Activated CD8-positive, alpha-beta memory T cell treated with anti-CD3 and anti-CD28 coated beads, Interleukin-2, amount 10 ng/mL, durations not matched to agents 7 days and 5 days (primary cell): ENCODE measurements around the gene ARHGEF26. TPM values are rescaled to one million over a fixed set of nuclear protein-coding genes. Genes with fewer than 3 reads are reported as not detected.

ENCODE experiments used
- ATAC-seq: fragments of 150-1000 bp; cut with Tn5 transposase; one replicate; pipeline ENCODE4 v1.10.0; 2021; ENCODE audit warnings: moderate library complexity
- CTCF ChIA-PET: fragments of 350-600 bp; sonication (Branson Sonifier 250); formaldehyde crosslinking; loops from one replicate; lab custom pipeline; 2021; ENCODE audit warnings: antibody characterized with exemption; lab: Charles Lee
- DNase-seq: peaks from one replicate; pipeline ENCODE4 v3.0.0-alpha.2; 2020
- H3K27ac Mint-ChIP-seq: one replicate; pipeline ENCODE4 v1.8.0; 2021; ENCODE audit warnings: mild to moderate bottlenecking, mixed read lengths
- H3K27me3 Mint-ChIP-seq: one replicate; pipeline ENCODE4 v1.8.0; 2021; ENCODE audit warnings: mixed read lengths
- H3K36me3 Mint-ChIP-seq: one replicate; pipeline ENCODE4 v1.8.0; 2021; ENCODE audit warnings: mild to moderate bottlenecking, mixed read lengths
- H3K4me1 Mint-ChIP-seq: one replicate; pipeline ENCODE4 v1.8.0; 2021; ENCODE audit warnings: mixed read lengths
- H3K4me3 Mint-ChIP-seq: one replicate; pipeline ENCODE4 v1.8.0; 2021; ENCODE audit warnings: mild to moderate bottlenecking, moderate library complexity, mixed read lengths
- H3K9me3 Mint-ChIP-seq: one replicate; pipeline ENCODE4 v1.8.0; 2022; ENCODE audit warnings: low read depth, mixed read lengths
- total RNA-seq, 2 experiments: library from RNA; stranded (reverse); gene quantifications; one replicate each; pipeline ENCODE4 v1.2.3, GENCODE V29; 2021

Gene ARHGEF26
- total RNA-seq, 2 experiments from 2014 or later, result 0.09 to 0.23 TPM

DNA sequence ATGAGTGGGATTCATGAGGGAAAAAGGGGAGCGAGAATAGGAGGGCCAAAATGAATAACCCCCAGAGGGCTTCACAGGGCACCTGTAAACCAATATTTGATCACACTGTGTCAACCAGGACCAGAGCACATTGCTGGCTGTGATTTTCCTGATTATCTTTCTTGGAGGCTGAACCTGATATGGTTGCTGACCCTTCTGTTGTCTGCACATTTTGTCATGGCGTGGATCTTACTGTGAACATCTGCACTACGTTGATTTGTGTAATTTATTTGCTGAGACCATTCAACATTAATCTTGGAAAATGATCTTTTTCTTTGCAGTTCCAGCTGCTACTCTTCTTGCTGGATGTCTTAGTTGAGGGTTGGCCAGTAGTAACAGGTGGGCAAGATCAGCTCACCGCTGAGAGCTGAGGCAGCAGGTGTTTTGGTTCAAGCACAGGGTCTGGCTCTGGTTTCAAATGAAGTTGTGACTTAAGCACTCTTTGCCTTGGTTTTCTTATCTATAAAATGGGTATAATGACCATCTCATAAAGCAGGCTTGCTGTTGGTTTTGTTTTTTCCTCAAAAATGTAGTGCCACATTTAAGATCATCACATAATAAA lies 61.2 kb downstream of the ARHGEF26 start:
- ATAC-seq, result no peak
- no peak for DNase-seq
- CTCF ChIA-PET, result no interaction called here
- no peak overlapping the region for H3K27ac Mint-ChIP-seq
- peaks cover 2% of the 10 kb centered on the region for H3K27me3 Mint-ChIP-seq
- H3K9me3 Mint-ChIP-seq, result no peaks in the 10 kb centered on the region
- no peaks in the 10 kb centered on the region for H3K4me1 Mint-ChIP-seq
- H3K4me3 Mint-ChIP-seq, result no peak overlapping the region
- H3K36me3 Mint-ChIP-seq, result no peaks in the 10 kb centered on the region

DNA sequence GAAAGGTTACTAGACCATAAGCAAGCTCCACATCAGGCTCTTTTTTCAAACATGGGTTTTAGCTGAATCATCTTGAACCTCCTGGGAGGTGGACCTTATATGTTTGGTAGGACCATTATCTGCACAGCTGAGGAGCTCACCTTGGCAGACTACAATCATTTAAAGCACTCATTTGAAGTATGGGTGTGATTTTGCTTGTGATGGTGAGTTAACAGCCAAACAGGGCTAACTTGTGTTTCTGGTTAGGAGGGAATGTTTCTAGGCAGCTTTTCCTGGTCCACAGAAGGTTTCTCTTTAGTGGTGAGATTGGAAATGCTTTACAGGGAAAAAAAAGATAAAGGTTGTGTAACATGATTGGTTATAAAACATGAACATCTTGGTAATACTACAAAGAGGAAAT lies 61.8 kb downstream of the ARHGEF26 start:
- ATAC-seq (no peak), DNase-seq (no peak)
- Mint-ChIP-seq H3K27ac (no peak overlapping the region), H3K9me3 (no peaks in the 10 kb centered on the region), H3K4me1 (no peaks in the 10 kb centered on the region), H3K4me3 (no peak overlapping the region), H3K27me3 (peaks cover 2% of the 10 kb centered on the region), H3K36me3 (no peaks in the 10 kb centered on the region)
- CTCF ChIA-PET, result no interaction called here

DNA sequence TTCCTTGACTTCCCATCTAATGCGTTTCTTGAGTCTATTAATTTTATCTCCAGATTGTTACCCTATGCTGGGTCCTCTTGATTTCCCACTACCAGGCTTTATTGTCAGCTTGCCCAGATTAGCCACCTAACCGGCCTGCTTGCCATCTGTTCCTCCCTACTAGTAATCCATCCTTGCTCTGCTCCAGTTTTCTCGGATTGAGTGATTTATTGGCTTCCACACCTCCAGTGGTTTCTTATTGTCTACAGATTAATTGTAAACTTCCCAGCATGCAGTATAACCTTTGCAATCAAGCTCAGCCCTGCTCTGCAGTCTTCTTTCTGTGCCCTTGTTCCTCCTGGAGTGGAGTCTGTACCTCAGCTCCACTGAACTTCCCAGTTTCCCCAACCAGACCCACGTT lies 63.4 kb downstream of the ARHGEF26 start:
- Mint-ChIP-seq H3K27ac (no peak overlapping the region), H3K4me1 (no peaks in the 10 kb centered on the region), H3K27me3 (peaks cover 2% of the 10 kb centered on the region), H3K4me3 (no peak overlapping the region), H3K9me3 (no peaks in the 10 kb centered on the region), H3K36me3 (no peaks in the 10 kb centered on the region)
- ATAC-seq (no peak), DNase-seq (no peak)
- CTCF ChIA-PET, result no interaction called here

DNA sequence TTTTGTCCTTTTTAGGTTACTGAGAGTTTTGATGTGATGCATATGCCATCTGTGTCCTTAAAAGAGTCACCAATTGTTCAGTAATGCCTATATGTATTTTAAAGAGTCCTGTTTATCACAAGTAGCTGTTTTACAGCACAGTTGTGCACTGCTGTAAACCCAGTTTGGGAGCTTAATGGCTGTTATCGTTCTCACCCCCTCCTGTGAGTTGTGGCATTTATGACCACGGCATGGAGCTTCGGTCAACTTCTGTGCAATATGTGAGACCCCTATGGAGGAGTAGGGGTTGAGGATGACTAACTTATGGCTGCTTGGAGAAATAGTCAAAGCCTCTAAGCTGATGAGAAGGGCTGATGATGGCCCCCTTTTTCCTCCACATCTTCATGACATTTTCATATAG lies 67.2 kb downstream of the ARHGEF26 start:
- Mint-ChIP-seq H3K9me3 (no peaks in the 10 kb centered on the region), H3K27ac (no peak overlapping the region), H3K27me3 (peaks cover 2% of the 10 kb centered on the region), H3K4me1 (no peaks in the 10 kb centered on the region), H3K36me3 (no peaks in the 10 kb centered on the region), H3K4me3 (no peak overlapping the region)
- CTCF ChIA-PET, result interaction anchor here (0.7 kb wide), 1 partner anchor 141 kb away, joined by 3 read pairs; no protein-coding TSS in a partner anchor
- DNase-seq (no peak), ATAC-seq (no peak)

DNA sequence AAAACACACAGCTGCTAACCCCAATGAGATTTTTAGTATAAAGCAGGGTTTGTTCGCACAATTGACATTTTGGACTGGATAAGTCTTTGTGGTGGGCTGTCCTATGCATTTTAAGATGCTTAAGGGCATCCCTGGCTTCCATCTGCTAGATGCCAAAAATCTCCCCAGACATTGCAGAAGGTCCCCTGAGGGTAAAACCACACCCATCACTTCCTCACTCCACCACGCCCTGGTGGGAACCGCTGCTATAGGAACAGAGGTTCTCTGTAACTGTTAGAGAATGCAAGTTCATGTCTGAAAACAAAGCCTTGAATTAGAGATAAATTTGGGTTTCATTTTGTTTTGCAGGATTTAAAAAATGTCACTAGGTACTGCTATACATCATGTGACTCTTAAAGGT lies 67.7 kb downstream of the ARHGEF26 start:
- Mint-ChIP-seq H3K9me3 (no peaks in the 10 kb centered on the region), H3K27ac (no peak overlapping the region), H3K4me3 (no peak overlapping the region), H3K36me3 (no peaks in the 10 kb centered on the region), H3K4me1 (no peaks in the 10 kb centered on the region), H3K27me3 (peaks cover 2% of the 10 kb centered on the region)
- ATAC-seq (no peak), DNase-seq (no peak)
- CTCF ChIA-PET, result interaction anchor here (0.7 kb wide), 1 partner anchor 142 kb away, joined by 3 read pairs; no protein-coding TSS in a partner anchor

DNA sequence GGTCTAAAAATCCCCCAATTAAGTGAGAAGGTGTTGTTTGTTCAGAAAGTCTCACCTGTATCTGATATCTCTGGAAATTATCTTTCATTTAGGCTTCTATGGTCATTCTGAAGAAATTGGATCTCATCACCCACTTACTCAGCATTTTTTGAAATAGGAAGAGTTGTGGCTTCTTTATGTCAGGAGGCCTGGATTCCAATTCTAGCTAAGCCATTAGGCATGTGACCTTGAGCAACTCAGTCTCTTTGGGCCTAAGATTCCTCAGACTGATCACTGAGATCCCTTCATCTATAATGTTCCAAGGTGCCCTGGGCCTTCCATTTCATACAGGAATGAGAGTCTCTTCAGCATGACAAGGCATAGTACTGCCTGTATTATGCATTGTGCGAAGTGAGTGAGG lies 70.3 kb downstream of the ARHGEF26 start:
- no peak overlapping the region for H3K4me3 Mint-ChIP-seq

DNA sequence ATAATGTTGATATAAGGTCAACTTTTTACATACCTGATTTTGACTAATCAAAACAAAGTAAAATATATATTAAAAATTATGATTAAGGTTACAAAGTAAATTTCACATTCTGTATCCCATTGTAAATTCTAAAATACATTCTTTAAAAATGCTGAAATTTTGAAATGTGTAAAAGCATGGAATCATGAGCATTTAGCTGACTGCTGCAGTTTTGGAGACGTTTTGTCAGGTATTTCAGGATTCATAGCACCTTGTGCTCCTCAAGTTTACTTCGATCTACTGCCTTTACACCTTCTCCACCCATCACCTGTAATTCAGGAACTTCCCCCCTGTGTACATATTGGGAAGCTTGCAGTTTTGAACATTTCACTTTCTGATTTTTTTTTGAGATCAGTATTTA lies 71.0 kb downstream of the ARHGEF26 start:
- DNase-seq (no peak), ATAC-seq (no peak)
- Mint-ChIP-seq H3K4me3 (no peak overlapping the region), H3K27me3 (no peaks in the 10 kb centered on the region), H3K9me3 (no peaks in the 10 kb centered on the region), H3K36me3 (no peaks in the 10 kb centered on the region), H3K27ac (no peak overlapping the region), H3K4me1 (no peaks in the 10 kb centered on the region)
- CTCF ChIA-PET, result no interaction called here

More for the DNA sequence above, 70.3 kb downstream of the ARHGEF26 start:
- Mint-ChIP-seq H3K9me3 (no peaks in the 10 kb centered on the region), H3K27me3 (no peaks in the 10 kb centered on the region), H3K4me1 (no peaks in the 10 kb centered on the region), H3K27ac (no peak overlapping the region), H3K36me3 (no peaks in the 10 kb centered on the region)
- ATAC-seq (no peak), DNase-seq (no peak)
- CTCF ChIA-PET, result no interaction called here

DNA sequence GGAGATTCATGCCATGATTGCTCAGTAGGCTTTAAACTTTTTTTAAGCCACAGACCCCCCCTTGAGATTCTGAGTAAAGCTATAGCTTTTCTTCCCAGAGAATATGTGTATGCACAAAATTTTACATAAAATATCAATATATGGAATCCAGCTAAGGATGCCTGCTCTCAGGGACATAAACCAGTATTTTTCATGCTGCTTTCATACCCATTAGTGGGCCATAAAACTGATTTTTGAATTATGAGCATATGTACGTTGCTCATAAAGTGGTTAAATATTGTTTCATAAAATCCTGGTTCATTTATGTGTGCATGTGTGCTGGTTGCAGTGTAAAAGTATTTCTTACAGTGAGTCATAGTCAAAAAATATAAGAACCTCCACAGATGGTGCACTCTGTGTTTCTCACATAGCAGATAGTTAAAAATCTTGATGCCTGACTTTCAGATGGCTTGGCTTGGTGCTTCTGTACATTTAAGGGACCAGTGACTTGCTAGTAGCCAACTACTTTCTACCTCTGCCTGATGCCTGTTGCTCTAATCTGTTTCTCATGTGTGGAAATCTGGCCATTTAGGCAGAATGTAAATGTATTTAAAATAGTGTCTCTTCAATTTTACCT lies 71.9 kb downstream of the ARHGEF26 start:
- CTCF ChIA-PET, result no interaction called here
- no peaks in the 10 kb centered on the region for H3K4me1 Mint-ChIP-seq
- ATAC-seq, result no peak
- no peak overlapping the region for H3K4me3 Mint-ChIP-seq
- DNase-seq, result no peak
- no peaks in the 10 kb centered on the region for H3K36me3 Mint-ChIP-seq
- H3K27me3 Mint-ChIP-seq, result peaks cover 5% of the 10 kb centered on the region
- H3K27ac Mint-ChIP-seq, result no peak overlapping the region
- H3K9me3 Mint-ChIP-seq, result no peaks in the 10 kb centered on the region

DNA sequence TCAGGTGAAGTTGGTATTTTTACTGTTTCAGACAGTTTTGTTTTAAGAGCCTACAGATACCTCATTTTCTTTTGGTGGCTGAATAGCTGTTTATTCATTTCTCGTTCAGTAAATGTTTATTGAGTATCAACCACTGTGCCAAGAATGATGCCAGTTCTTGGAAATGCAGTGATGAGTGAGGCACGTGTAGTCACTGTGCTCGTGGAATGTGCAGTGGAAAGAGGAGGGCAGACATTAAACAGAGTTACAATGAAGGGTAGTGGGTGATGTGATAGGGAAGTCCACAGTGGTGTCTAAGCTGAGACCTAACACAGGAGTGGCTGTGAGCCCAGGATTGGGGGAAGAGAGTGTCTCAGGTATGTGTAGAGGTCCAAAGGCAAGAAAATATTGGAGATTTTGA lies 73.7 kb downstream of the ARHGEF26 start:
- Mint-ChIP-seq H3K27me3 (peaks cover 6% of the 10 kb centered on the region), H3K4me1 (no peaks in the 10 kb centered on the region), H3K36me3 (no peaks in the 10 kb centered on the region), H3K9me3 (no peaks in the 10 kb centered on the region), H3K4me3 (no peak overlapping the region), H3K27ac (no peak overlapping the region)
- DNase-seq (no peak), ATAC-seq (no peak)
- CTCF ChIA-PET, result no interaction called here

DNA sequence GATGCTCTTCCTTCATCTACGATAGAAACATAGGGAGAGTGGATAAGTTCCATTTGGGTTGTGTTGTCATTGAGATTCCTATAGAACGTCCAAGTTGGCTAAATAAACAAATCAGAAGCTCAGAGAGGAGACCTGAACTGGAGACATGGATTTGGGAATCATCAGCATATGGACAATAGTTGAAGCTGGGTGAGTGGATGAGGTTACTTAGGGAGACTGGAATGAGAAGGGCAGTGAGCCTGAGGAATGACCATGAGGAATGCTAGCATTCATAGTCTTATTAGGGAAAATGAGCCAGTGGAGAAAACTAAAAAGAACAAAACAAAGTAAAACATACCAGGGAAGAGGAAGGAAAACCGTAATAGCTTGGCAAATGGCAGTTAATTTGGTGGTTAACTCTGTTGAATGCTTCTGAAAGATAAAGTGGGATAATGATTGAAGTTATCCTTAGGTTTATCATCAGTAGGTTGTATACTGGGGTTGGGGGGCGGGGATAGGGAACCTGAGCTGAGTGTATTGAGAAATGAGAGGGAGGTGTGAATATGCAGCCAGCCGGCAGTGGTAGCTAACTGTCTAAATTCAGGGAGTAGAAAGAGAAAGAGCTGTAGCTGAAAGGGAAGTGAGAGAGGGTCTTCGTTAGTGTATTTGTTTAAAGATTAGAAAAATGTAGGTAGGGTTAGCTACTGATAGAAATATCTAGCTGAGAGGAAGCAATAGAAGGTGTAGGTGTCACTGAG lies 74.6 kb downstream of the ARHGEF26 start:
- Mint-ChIP-seq H3K36me3 (no peaks in the 10 kb centered on the region), H3K27me3 (peaks cover 6% of the 10 kb centered on the region), H3K4me3 (no peak overlapping the region), H3K4me1 (no peaks in the 10 kb centered on the region), H3K9me3 (no peaks in the 10 kb centered on the region), H3K27ac (no peak overlapping the region)
- DNase-seq (no peak), ATAC-seq (no peak)
- CTCF ChIA-PET, result no interaction called here

DNA sequence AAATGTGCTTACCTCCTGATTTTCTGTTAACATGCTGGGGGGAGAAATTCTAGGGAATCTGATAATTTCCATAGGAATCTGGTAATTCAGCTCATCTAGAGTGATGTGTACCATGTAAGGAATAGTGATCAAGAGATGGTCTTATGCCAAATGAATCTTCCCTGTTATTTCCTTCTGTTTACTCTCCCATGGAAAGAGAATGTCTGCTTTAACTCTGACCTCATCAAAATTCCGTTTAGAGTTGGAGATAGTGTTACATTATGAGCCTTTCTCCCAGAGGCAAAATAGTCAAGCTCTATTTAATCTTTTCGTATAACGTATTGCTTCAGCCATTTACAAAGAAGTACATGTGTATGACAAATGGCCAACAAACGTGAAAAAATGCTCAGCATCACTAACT lies 76.6 kb downstream of the ARHGEF26 start:
- H3K27me3 Mint-ChIP-seq, result peaks cover 6% of the 10 kb centered on the region
- DNase-seq, result no peak
- H3K9me3 Mint-ChIP-seq, result no peaks in the 10 kb centered on the region
- H3K4me3 Mint-ChIP-seq, result no peak overlapping the region
- no peaks in the 10 kb centered on the region for H3K36me3 Mint-ChIP-seq
- no peaks in the 10 kb centered on the region for H3K4me1 Mint-ChIP-seq
- CTCF ChIA-PET, result no interaction called here
- ATAC-seq, result no peak
- no peak overlapping the region for H3K27ac Mint-ChIP-seq

DNA sequence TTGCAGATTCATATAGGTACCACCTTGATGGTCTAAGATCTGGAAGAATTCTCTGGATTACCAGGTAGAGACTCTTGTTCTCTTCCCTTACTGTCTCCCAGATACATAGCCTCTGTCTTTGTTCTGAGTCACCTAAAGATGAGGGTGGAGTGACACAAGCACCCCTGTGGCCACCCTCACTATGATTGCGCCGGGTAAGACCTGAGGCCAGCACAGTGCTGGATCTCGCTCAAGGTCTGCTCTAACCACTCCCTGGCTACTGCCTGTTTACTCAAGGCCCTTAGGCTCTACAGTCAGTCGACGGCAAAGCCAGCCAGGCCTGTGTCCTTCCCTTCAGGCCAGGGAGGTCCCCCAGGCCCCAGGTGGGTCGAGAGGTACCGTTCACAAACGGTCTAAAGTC lies 88.3 kb downstream of the ARHGEF26 start:
- H3K27me3 Mint-ChIP-seq, result no peaks in the 10 kb centered on the region
- CTCF ChIA-PET, result no interaction called here
- H3K36me3 Mint-ChIP-seq, result no peaks in the 10 kb centered on the region
- no peak overlapping the region for H3K27ac Mint-ChIP-seq
- DNase-seq (no peak), ATAC-seq (no peak)
- H3K4me1 Mint-ChIP-seq, result no peaks in the 10 kb centered on the region
- no peak overlapping the region for H3K4me3 Mint-ChIP-seq
- H3K9me3 Mint-ChIP-seq, result no peaks in the 10 kb centered on the region

DNA sequence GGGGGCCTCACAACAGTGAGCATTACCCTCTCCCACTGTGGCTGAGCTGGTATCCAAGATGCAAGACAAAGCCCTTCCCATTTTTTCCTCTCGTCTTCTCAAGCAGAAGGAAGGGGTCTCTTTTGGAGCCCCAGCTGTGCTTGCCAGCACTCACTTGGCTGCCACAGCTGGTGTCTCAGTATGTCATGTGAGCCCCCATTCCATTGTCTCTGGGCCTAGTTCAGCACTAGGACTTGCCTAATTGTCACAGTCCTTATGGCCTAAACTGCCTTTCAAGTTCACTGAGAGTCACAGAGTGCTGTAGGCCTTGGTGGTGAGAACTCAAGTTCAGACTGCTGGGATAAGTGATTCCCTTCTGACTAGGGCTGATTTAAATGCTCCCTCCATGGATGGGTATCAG lies 89.8 kb downstream of the ARHGEF26 start:
- Mint-ChIP-seq H3K27ac (no peak overlapping the region), H3K36me3 (no peaks in the 10 kb centered on the region), H3K4me1 (no peaks in the 10 kb centered on the region), H3K27me3 (no peaks in the 10 kb centered on the region), H3K4me3 (no peak overlapping the region), H3K9me3 (no peaks in the 10 kb centered on the region)
- ATAC-seq (no peak), DNase-seq (no peak)
- CTCF ChIA-PET, result no interaction called here

DNA sequence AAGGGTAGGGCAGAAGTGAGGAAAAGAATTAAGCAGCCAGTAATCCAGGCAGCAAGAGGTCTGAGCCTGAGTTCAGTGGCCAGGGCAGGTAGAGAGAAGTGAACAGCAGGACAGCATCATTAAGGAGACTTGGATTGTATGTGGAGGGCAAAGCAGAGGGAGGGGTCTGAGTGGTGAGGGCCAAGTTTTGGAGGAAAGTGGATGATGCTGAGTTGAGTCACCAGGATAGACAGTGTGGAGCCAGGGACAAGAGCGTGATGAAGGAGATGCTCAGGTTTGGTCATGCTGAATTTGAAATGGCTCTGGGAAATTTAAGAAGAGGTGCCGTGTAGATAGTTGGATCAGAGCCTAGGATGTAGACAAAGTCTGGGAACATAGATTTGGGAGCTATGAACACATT lies 93.1 kb downstream of the ARHGEF26 start:
- Mint-ChIP-seq H3K4me3 (no peak overlapping the region), H3K27me3 (no peaks in the 10 kb centered on the region), H3K36me3 (no peaks in the 10 kb centered on the region), H3K27ac (no peak overlapping the region), H3K9me3 (no peaks in the 10 kb centered on the region), H3K4me1 (no peaks in the 10 kb centered on the region)
- DNase-seq (no peak), ATAC-seq (no peak)
- CTCF ChIA-PET, result no interaction called here
